Karpas-422 (cell line): Measurements from ENCODE around the gene AKAP13. TPM values are rescaled to one million over a fixed set of nuclear protein-coding genes. Genes with fewer than 3 reads are reported as not detected.

Experiments
- DNase-seq: peaks from one replicate; pipeline ENCODE4 v3.0.0-alpha.2; 2015
- H2AFZ ChIP-seq: fragments of 200-600 bp; sonication (generic); 2 replicates; pipeline ENCODE4 v1.6.1; 2014; ENCODE audit warnings: antibody characterized with exemption, low read length, mixed read lengths
- H3K27ac ChIP-seq: fragments of 200-600 bp; sonication (generic); 2 replicates; pipeline ENCODE4 v1.5.1; 2014; ENCODE audit warnings: mild to moderate bottlenecking, low read length, moderate library complexity
- H3K27me3 ChIP-seq: fragments of 200-600 bp; sonication (generic); 2 replicates; pipeline ENCODE4 v1.6.1; 2014; ENCODE audit warnings: low read length, mixed read lengths
- H3K36me3 ChIP-seq: fragments of 200-600 bp; sonication (generic); 2 replicates; pipeline ENCODE4 v1.6.1; 2014; ENCODE audit warnings: low read length, mixed read lengths; ENCODE audit not compliant: insufficient read depth
- H3K4me1 ChIP-seq: fragments of 200-600 bp; sonication (generic); 2 replicates; pipeline ENCODE4 v1.6.1; 2014; ENCODE audit warnings: mild to moderate bottlenecking, low read length, mixed read lengths
- H3K4me2 ChIP-seq: fragments of 200-600 bp; sonication (generic); 2 replicates; pipeline ENCODE4 v1.6.1; 2014; ENCODE audit warnings: low read length, low read depth, mild to moderate bottlenecking; ENCODE audit not compliant: poor library complexity, severe bottlenecking
- H3K4me3 ChIP-seq: fragments of 200-600 bp; sonication (generic); 2 replicates; pipeline ENCODE4 v1.5.1; 2014; ENCODE audit warnings: mild to moderate bottlenecking, antibody characterized with exemption, low read length, mixed read lengths
- H3K79me2 ChIP-seq: fragments of 200-600 bp; sonication (generic); 2 replicates; pipeline ENCODE4 v1.6.1; 2014; ENCODE audit warnings: mild to moderate bottlenecking, low read length, mixed read lengths
- H3K9ac ChIP-seq: fragments of 200-600 bp; sonication (generic); 2 replicates; pipeline ENCODE4 v1.6.0; 2014; ENCODE audit warnings: low read length
- H3K9me2 ChIP-seq: fragments of 200-600 bp; sonication (generic), shearing (Covaris generic); replicated peaks from 2 replicates; pipeline ENCODE4 v1.6.0; 2014; ENCODE audit warnings: mild to moderate bottlenecking, low read length, moderate library complexity; ENCODE audit not compliant: insufficient read depth
- H3K9me3 ChIP-seq: fragments of 300-700, 200-600 bp; sonication (generic); 2 replicates; pipeline ENCODE4 v1.6.1; 2014; ENCODE audit warnings: low read length, mixed read lengths
- H4K20me1 ChIP-seq: fragments of 200-600 bp; sonication (generic); 2 replicates; pipeline ENCODE4 v1.6.1; 2014; ENCODE audit warnings: mild to moderate bottlenecking, antibody characterized with exemption, low read length, low read depth; ENCODE audit not compliant: insufficient read depth
- total RNA-seq: library from RNA; depleted of rRNA; stranded (reverse); fragments of >200 nt; shearing (Covaris generic); gene quantifications from 2 replicates; pipeline ENCODE4 v1.2.3, GENCODE V29; 2014; ENCODE audit warnings: low replicate concordance

AKAP13 gene
- total RNA-seq, 1 experiment from 2014 or later, result 166 TPM

- Histone ChIP-seq H4K20me1 (peaks cover 25% of the 10 kb centered on the region), H3K4me1 (peaks cover 82% of the 10 kb centered on the region), H3K79me2 (peaks cover 97% of the 10 kb centered on the region)
Measured at GRCh38 chr15:85397926-85398325, 17.5 kb downstream of the AKAP13 start.

GRCh38 chr15:85398822-85399221 lies 18.4 kb downstream of the AKAP13 start:
- Histone ChIP-seq H3K9me3 (no peaks in the 10 kb centered on the region), H2AFZ (no peak overlapping the region), H3K4me1 (peaks cover 82% of the 10 kb centered on the region), H4K20me1 (peaks cover 16% of the 10 kb centered on the region), H3K36me3 (no peaks in the 10 kb centered on the region), H3K79me2 (peaks cover 97% of the 10 kb centered on the region), H3K9ac (no peak overlapping the region), H3K4me3 (no peak overlapping the region), H3K4me2 (no peak overlapping the region), H3K9me2 (no peaks in the 10 kb centered on the region), H3K27me3 (no peaks in the 10 kb centered on the region), H3K27ac (no peak overlapping the region)
- DNase-seq, result no peak

More at GRCh38 chr15:85397926-85398325, 17.5 kb downstream of the AKAP13 start:
- no peak overlapping the region for H3K9ac ChIP-seq
- no peaks in the 10 kb centered on the region for H3K9me2 ChIP-seq
- H2AFZ ChIP-seq, result no peak overlapping the region
- H3K4me3 ChIP-seq, result no peak overlapping the region
- H3K36me3 ChIP-seq, result no peaks in the 10 kb centered on the region
- DNase-seq, result no peak
- H3K27ac ChIP-seq, result peak overlapping the region; percentile 48; the same call in 1 of the 2 replicates
- H3K27me3 ChIP-seq, result no peaks in the 10 kb centered on the region
- H3K4me2 ChIP-seq, result no peak overlapping the region
- no peaks in the 10 kb centered on the region for H3K9me3 ChIP-seq

GRCh38 chr15:85399627-85400026 lies 19.2 kb downstream of the AKAP13 start:
- peak overlapping the region; percentile 33; the same call in 1 of the 2 replicates for H3K27ac ChIP-seq
- H3K36me3 ChIP-seq, result no peaks in the 10 kb centered on the region
- H3K4me1 ChIP-seq, result peaks cover 82% of the 10 kb centered on the region
- peaks cover 97% of the 10 kb centered on the region for H3K79me2 ChIP-seq
- no peak overlapping the region for H2AFZ ChIP-seq
- H3K27me3 ChIP-seq, result no peaks in the 10 kb centered on the region
- H4K20me1 ChIP-seq, result peaks cover 13% of the 10 kb centered on the region; the same call in 1 of the 2 replicates
- H3K9ac ChIP-seq, result no peak overlapping the region
- no peak overlapping the region for H3K4me2 ChIP-seq
- H3K9me3 ChIP-seq, result no peaks in the 10 kb centered on the region
- no peaks in the 10 kb centered on the region for H3K9me2 ChIP-seq
- no peak for DNase-seq
- no peak overlapping the region for H3K4me3 ChIP-seq

GRCh38 chr15:85400606-85401005 lies 20.2 kb downstream of the AKAP13 start:
- peak overlapping the region; percentile 72 for H3K4me2 ChIP-seq
- H3K79me2 ChIP-seq, result peaks cover 97% of the 10 kb centered on the region
- no peaks in the 10 kb centered on the region for H3K9me3 ChIP-seq
- H3K9ac ChIP-seq, result no peak overlapping the region
- H3K9me2 ChIP-seq, result no peaks in the 10 kb centered on the region
- H3K36me3 ChIP-seq, result no peaks in the 10 kb centered on the region
- H3K27me3 ChIP-seq, result no peaks in the 10 kb centered on the region
- H3K4me1 ChIP-seq, result peaks cover 82% of the 10 kb centered on the region
- no peak overlapping the region for H3K4me3 ChIP-seq
- peak overlapping the region; percentile 33; the same call in 1 of the 2 replicates for H3K27ac ChIP-seq
- no peak for DNase-seq
- no peak overlapping the region for H2AFZ ChIP-seq
- H4K20me1 ChIP-seq, result peaks cover 17% of the 10 kb centered on the region; the same call in 1 of the 2 replicates

- H3K4me1 ChIP-seq, result peaks cover 82% of the 10 kb centered on the region
- peaks cover 97% of the 10 kb centered on the region for H3K79me2 ChIP-seq
- H3K27ac ChIP-seq, result peak overlapping the region; percentile 88
- H3K4me3 ChIP-seq, result peak overlapping the region; percentile 51
- no peak for DNase-seq
- no peaks in the 10 kb centered on the region for H3K27me3 ChIP-seq
- H3K4me2 ChIP-seq, result peak overlapping the region; percentile 72
- no peaks in the 10 kb centered on the region for H3K36me3 ChIP-seq
- no peaks in the 10 kb centered on the region for H3K9me3 ChIP-seq
- H3K9ac ChIP-seq, result peak overlapping the region; percentile 11
- H4K20me1 ChIP-seq, result peaks cover 17% of the 10 kb centered on the region; the same call in 1 of the 2 replicates
- H3K9me2 ChIP-seq, result no peaks in the 10 kb centered on the region
- H2AFZ ChIP-seq, result no peak overlapping the region
Measured at GRCh38 chr15:85401108-85401774, 20.8 kb downstream of the AKAP13 start.

GRCh38 chr15:85402195-85402881 lies 21.9 kb downstream of the AKAP13 start:
- H3K79me2 ChIP-seq, result peaks cover 97% of the 10 kb centered on the region
- H3K4me2 ChIP-seq, result peak overlapping the region; percentile 72
- peaks cover 17% of the 10 kb centered on the region; the same call in 1 of the 2 replicates for H4K20me1 ChIP-seq
- no peaks in the 10 kb centered on the region for H3K27me3 ChIP-seq
- peak overlapping the region; percentile 51; the same call in 1 of the 2 replicates for H3K4me3 ChIP-seq
- no peaks in the 10 kb centered on the region for H3K9me2 ChIP-seq
- peak overlapping the region; percentile 88 for H3K27ac ChIP-seq
- no peak overlapping the region for H2AFZ ChIP-seq
- no peak for DNase-seq
- no peaks in the 10 kb centered on the region for H3K36me3 ChIP-seq
- H3K9ac ChIP-seq, result peak overlapping the region; percentile 11
- no peaks in the 10 kb centered on the region for H3K9me3 ChIP-seq
- H3K4me1 ChIP-seq, result peaks cover 79% of the 10 kb centered on the region

- Histone ChIP-seq H3K79me2 (peaks cover 97% of the 10 kb centered on the region), H2AFZ (no peak overlapping the region), H4K20me1 (peaks cover 13% of the 10 kb centered on the region; the same call in 1 of the 2 replicates), H3K9me2 (no peaks in the 10 kb centered on the region), H3K4me3 (peak overlapping the region; percentile 51), H3K9me3 (no peaks in the 10 kb centered on the region), H3K9ac (peak overlapping the region; percentile 51), H3K4me1 (peaks cover 87% of the 10 kb centered on the region), H3K4me2 (peak overlapping the region; percentile 72), H3K27ac (peak overlapping the region; percentile 88), H3K27me3 (no peaks in the 10 kb centered on the region), H3K36me3 (no peaks in the 10 kb centered on the region)
- DNase-seq, result no peak
Measured at GRCh38 chr15:85403745-85404144, 23.3 kb downstream of the AKAP13 start.
